ENCODE results near the gene CXCL17. TPM values are rescaled to one million over a fixed set of nuclear protein-coding genes. Genes with fewer than 3 reads are reported as not detected.

Gene CXCL17
- total RNA-seq, 1 experiment from 2014 or later, result not detected

- H2BK20ac ChIP-seq (ENCODE audit: low read depth, low read length, poor library complexity, severe bottlenecking), result no peak overlapping the region
- peaks cover 6% of the 10 kb centered on the region; the same call in 1 of the 2 replicates for H3K4me1 ChIP-seq (ENCODE audit: insufficient read depth, low read length)
- no peak overlapping the region for H2AK5ac ChIP-seq (ENCODE audit: insufficient read length, low read length)
- no peaks in the 10 kb centered on the region for H3K9me3 ChIP-seq (ENCODE audit: control insufficient read depth, low read depth, low read length)
- Mint-ChIP-seq H3K4me3 (no peak overlapping the region), H3K9me3 (peaks cover 0 to 2% of the 10 kb centered on the region in 2 experiments; a peak in 1 of 5 replicates), H3K27ac (peak overlapping the region in 2 of 3 experiments; percentile 0 to 22; a peak in 3 of 7 replicates), H3K36me3 (ENCODE audit: insufficient read depth in 1 of 3, low read depth in 3 of 3) (peaks cover 0 to 6% (median 3%) of the 10 kb centered on the region in 3 experiments; a peak in 4 of 7 replicates), H3K4me1 (peaks cover 28 to 33% of the 10 kb centered on the region in 2 experiments), H3K27me3 (ENCODE audit: low read depth) (no peaks in the 10 kb centered on the region; the same call in 1 of the 2 replicates)
- TF ChIP-seq CTCF (conservative IDR thresholded peaks at IDR 0.05), result no peak
- no peak overlapping the region for H3K14ac ChIP-seq (ENCODE audit: insufficient read depth, low read length)
- H2BK15ac ChIP-seq (ENCODE audit: low read depth, low read length), result no peak overlapping the region
- H2BK12ac ChIP-seq (ENCODE audit: insufficient read length, low read depth, low read length), result no peak overlapping the region
- no peak overlapping the region for H3K27ac ChIP-seq (ENCODE audit: insufficient read length, low read depth, low read length)
- no peak overlapping the region for H2BK120ac ChIP-seq (ENCODE audit: low read depth, low read length, poor library complexity, severe bottlenecking)
- H3K23me2 ChIP-seq (ENCODE audit: insufficient read length, low read depth, low read length, poor library complexity, severe bottlenecking), result no peaks in the 10 kb centered on the region
- H3K79me1 ChIP-seq (ENCODE audit: insufficient read depth, low read depth, low read length, poor library complexity, severe bottlenecking), result no peaks in the 10 kb centered on the region
- H3K18ac ChIP-seq (ENCODE audit: insufficient read length, low read depth, low read length), result no peak overlapping the region
- H3K79me2 ChIP-seq (ENCODE audit: insufficient read depth, low read length), result no peaks in the 10 kb centered on the region
- no peak overlapping the region for H2BK5ac ChIP-seq (ENCODE audit: insufficient read length, low read length)
- H3K27me3 ChIP-seq (ENCODE audit: insufficient read depth, low read length), result no peaks in the 10 kb centered on the region
- H3K23ac ChIP-seq (ENCODE audit: insufficient read length, low read depth, low read length), result no peak overlapping the region
- H2AFZ ChIP-seq (ENCODE audit: low read length), result no peak overlapping the region
- H4K20me1 ChIP-seq (ENCODE audit: control insufficient read depth, insufficient read depth, insufficient read length), result no peaks in the 10 kb centered on the region
- H3K56ac ChIP-seq (ENCODE audit: insufficient read length, low read depth, low read length), result no peak overlapping the region
- WGBS (ENCODE audit: extremely low coverage, insufficient read length, low lambda C conversion rate), result no CpG with 5 or more reads among the region's 7 CpGs
- H3T11ph ChIP-seq (ENCODE audit: low read length), result no peak overlapping the region
- H4K5ac ChIP-seq (ENCODE audit: insufficient read length, low read depth, low read length), result no peak overlapping the region
- H4K8ac ChIP-seq (replicated peaks; ENCODE audit: insufficient read length, low read depth, low read length), result no peak overlapping the region
- no peak overlapping the region for H3K4ac ChIP-seq (ENCODE audit: low read depth, low read length)
- H4K91ac ChIP-seq (ENCODE audit: insufficient read length, low read depth, low read length), result no peak overlapping the region
- H3K4me2 ChIP-seq (ENCODE audit: insufficient read depth, insufficient read length, low read length), result no peak overlapping the region
- no peak overlapping the region for H3K9ac ChIP-seq (ENCODE audit: extremely low read depth, insufficient read length, low read length)
- no peak for DNase-seq
These were observed 37.8 kb upstream of the CXCL17 start for GRCh38 chr19:42480335-42481095.

Measured in H9 (cell line).